Peyer's patch (tissue), 4 donors: ENCODE results near the gene MRAS.

ENCODE experiments used
- CTCF ChIP-seq, 6 experiments: fragments of 450-650 bp in 4 of 6; fragments of 200-600 bp in 2 of 6; sonication (generic) in 1 of 6; IDR thresholded peaks; one replicate each; pipeline ENCODE4 v1.5.1; 2017 to 2019; ENCODE audit warnings: antibody characterized with exemption in 6 of 6, mild to moderate bottlenecking in 3 of 6, moderate library complexity in 1 of 6
- POLR2A ChIP-seq, 2 donors: fragments of 450-650 bp; IDR thresholded peaks; one replicate each; pipeline ENCODE4 v1.5.1; 2017; ENCODE audit warnings: antibody characterized with exemption in 2 of 2, mild to moderate bottlenecking in 2 of 2, moderate library complexity in 2 of 2

DNA sequence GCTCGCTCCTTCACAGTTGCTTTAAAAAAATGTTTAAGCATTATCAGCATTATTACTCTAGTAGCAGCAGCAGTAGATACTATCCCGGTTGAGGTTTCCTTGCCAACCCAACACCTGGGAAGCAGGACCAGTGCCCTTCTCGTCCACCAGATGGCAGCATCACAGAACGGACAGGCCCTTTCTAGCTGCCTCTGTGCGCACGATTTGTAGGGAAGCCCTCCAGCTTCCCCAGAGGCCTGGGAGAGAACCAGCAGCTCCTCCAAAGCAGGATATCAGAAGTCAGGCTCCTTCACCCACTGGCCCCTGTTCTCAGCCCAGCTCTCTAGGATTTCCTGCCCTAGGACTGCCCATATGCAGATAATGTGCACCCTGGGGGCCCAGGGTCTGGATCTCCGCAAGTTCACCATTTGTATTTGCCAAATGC lies 69.2 kb downstream of the MRAS start:
- TF ChIP-seq POLR2A (IDR thresholded peaks at IDR 0.05) (no peak), CTCF (IDR thresholded peaks at IDR 0.05) (peak; percentile 33 to 81 (median 77))
